GM12874 (cell line): Measurements from ENCODE around the gene GRAMD4.

Source experiments
- CTCF ChIP-seq: IDR thresholded peaks from 2 replicates; pipeline ENCODE4 v1.5.1; 2011; ENCODE audit warnings: low read depth, mild to moderate bottlenecking, control low read depth, low read length, moderate library complexity; ENCODE audit not compliant: insufficient read depth

The GRAMD4 gene

GRCh38 chr22:46641811-46642266 lies 21.7 kb downstream of the GRAMD4 start:
- no peak for TF ChIP-seq CTCF

GRCh38 chr22:46646531-46647215 lies 26.5 kb downstream of the GRAMD4 start:
- TF ChIP-seq CTCF, result no peak

GRCh38 chr22:46649141-46650077 lies 29.2 kb downstream of the GRAMD4 start:
- TF ChIP-seq CTCF, result no peak

- no peak for TF ChIP-seq CTCF
Observed at GRCh38 chr22:46650078-46650810, 30.1 kb downstream of the GRAMD4 start.

GRCh38 chr22:46651316-46651715 lies 31.1 kb downstream of the GRAMD4 start:
- no peak for TF ChIP-seq CTCF

- TF ChIP-seq CTCF, result no peak
Observed at GRCh38 chr22:46652081-46652846, 32.1 kb downstream of the GRAMD4 start.

GRCh38 chr22:46652847-46653331 lies 32.7 kb downstream of the GRAMD4 start:
- TF ChIP-seq CTCF, result no peak
